ENCODE measurements around the gene GANAB. TPM values are rescaled to one million over a fixed set of nuclear protein-coding genes. Genes with fewer than 3 reads are reported as not detected.
"Not testable (repeated sequence)": the region's sequence is repeated elsewhere in the genome, so short reads cannot be mapped to it uniquely, and the experiment has no call there.

The GANAB gene
- total RNA-seq, 1 donor from 2014 or later: 99.7 TPM

DNA sequence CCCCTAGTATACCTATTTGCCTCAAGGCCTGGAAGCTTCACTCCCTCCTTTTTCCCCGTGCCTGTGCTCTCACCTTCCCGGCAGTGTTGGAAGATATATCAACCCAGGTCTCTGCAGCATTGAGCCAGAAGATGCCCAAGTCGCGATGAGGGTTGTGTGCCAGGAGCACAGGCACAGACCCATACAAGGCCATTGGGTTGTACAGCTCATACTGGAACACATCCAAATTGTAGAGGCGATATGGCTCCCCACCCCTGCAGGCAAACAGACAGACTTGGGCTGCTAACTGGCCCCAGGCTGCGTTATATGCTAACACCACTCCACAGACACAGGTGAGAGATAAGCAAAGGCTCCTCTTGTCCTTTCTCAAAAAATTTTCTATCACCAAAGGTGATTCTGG lies 13.9 kb downstream of the GANAB start:
- no peak overlapping the region for H3K9ac ChIP-seq (ENCODE audit: low read depth in 1 of 3, low read length in 3 of 3)
- no peak overlapping the region for H3K27ac ChIP-seq (ENCODE audit: low read depth, low read length)
- no peaks in the 10 kb centered on the region for H3K9me3 ChIP-seq (ENCODE audit: control insufficient read depth in 3 of 3, low read length in 3 of 3)
- H3K4me1 ChIP-seq (ENCODE audit: control insufficient read depth in 3 of 3, insufficient read depth in 3 of 3, low read length in 3 of 3): no peaks in the 10 kb centered on the region
- H3K4me3 ChIP-seq (ENCODE audit: low read length in 3 of 3): no peak overlapping the region
- H3K27me3 ChIP-seq (ENCODE audit: control insufficient read depth in 3 of 3, insufficient read depth in 3 of 3, low read length in 3 of 3): no peaks in the 10 kb centered on the region
- H3K36me3 ChIP-seq (ENCODE audit: control insufficient read depth in 3 of 3, insufficient read depth in 3 of 3, low read length in 3 of 3): peaks cover 75 to 77% (median 76%) of the 10 kb centered on the region in 3 donors

DNA sequence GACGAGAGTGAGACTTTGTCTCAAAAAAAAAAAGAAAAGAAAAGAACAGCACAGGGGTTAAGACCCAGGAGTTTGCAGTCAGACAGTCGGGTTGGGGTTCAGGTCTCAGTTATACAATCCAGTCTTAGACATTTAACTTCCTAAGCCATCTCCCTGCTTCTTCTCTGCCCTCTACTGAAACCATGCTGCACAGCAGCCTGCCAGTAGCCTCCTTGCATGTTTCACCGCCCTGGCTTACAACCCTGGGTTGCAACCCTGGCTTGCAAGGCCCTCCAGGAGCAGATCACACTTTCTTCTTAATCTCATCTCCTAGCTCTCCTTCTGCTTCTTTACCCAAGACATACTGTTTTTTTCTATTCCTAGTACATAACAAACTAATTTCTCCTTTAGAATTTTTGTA lies 18.7 kb downstream of the GANAB start:
- Histone ChIP-seq H3K9ac (ENCODE audit: low read depth in 1 of 3, low read length in 3 of 3) (no peak overlapping the region), H3K9me3 (ENCODE audit: control insufficient read depth in 3 of 3, low read length in 3 of 3) (no peaks in the 10 kb centered on the region), H3K4me3 (ENCODE audit: low read length in 3 of 3) (no peak overlapping the region), H3K36me3 (ENCODE audit: control insufficient read depth in 3 of 3, insufficient read depth in 3 of 3, low read length in 3 of 3) (peaks cover 66 to 72% (median 70%) of the 10 kb centered on the region in 3 donors), H3K27me3 (ENCODE audit: control insufficient read depth in 3 of 3, insufficient read depth in 3 of 3, low read length in 3 of 3) (no peaks in the 10 kb centered on the region), H3K4me1 (ENCODE audit: control insufficient read depth in 3 of 3, insufficient read depth in 3 of 3, low read length in 3 of 3) (no peaks in the 10 kb centered on the region), H3K27ac (ENCODE audit: low read depth, low read length) (no peak overlapping the region)

DNA sequence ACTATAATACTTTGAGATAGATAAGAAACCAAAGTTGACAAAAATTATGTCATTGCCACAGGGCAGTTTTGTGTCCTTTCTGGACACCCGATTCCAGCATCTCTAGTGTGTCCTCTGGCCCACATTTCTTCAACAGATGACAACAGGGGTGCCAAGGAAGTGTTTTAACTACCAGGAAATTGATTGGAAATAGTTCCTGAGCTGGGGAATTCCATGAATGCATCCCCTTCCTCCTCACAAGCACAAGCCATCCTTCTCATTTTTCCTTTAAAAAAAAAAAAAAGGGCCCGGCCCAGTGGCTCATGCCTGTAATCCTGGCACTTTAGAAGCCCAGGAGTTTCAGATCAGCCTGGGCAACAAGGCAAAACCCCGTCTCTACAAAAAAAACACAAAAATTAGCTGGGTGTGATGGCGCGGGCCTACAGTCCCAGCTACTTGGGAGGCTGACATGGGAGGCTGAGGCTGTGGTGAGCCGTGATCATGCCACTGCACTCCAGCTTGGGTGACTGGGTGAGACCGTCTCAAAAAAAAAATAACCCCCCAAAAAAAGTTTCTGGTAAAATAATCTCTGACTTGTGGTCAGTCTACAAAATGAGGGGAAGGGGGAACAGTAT lies 23.8 kb downstream of the GANAB start:
- H3K9ac ChIP-seq (ENCODE audit: low read depth in 1 of 3, low read length in 3 of 3): peak overlapping the region; percentile 63 to 87 (median 66)
- peak overlapping the region; percentile 71 to 91 (median 83) for H3K4me3 ChIP-seq (ENCODE audit: low read length in 3 of 3)
- no peaks in the 10 kb centered on the region for H3K9me3 ChIP-seq (ENCODE audit: control insufficient read depth in 3 of 3, low read length in 3 of 3)
- peaks cover 23 to 30% (median 26%) of the 10 kb centered on the region in 3 donors for H3K36me3 ChIP-seq (ENCODE audit: control insufficient read depth in 3 of 3, insufficient read depth in 3 of 3, low read length in 3 of 3)
- peaks cover 12 to 16% (median 15%) of the 10 kb centered on the region in 3 donors for H3K4me1 ChIP-seq (ENCODE audit: control insufficient read depth in 3 of 3, insufficient read depth in 3 of 3, low read length in 3 of 3)
- H3K27me3 ChIP-seq (ENCODE audit: control insufficient read depth in 3 of 3, insufficient read depth in 3 of 3, low read length in 3 of 3): no peaks in the 10 kb centered on the region
- H3K27ac ChIP-seq (ENCODE audit: low read depth, low read length): peak overlapping the region; percentile 89

DNA sequence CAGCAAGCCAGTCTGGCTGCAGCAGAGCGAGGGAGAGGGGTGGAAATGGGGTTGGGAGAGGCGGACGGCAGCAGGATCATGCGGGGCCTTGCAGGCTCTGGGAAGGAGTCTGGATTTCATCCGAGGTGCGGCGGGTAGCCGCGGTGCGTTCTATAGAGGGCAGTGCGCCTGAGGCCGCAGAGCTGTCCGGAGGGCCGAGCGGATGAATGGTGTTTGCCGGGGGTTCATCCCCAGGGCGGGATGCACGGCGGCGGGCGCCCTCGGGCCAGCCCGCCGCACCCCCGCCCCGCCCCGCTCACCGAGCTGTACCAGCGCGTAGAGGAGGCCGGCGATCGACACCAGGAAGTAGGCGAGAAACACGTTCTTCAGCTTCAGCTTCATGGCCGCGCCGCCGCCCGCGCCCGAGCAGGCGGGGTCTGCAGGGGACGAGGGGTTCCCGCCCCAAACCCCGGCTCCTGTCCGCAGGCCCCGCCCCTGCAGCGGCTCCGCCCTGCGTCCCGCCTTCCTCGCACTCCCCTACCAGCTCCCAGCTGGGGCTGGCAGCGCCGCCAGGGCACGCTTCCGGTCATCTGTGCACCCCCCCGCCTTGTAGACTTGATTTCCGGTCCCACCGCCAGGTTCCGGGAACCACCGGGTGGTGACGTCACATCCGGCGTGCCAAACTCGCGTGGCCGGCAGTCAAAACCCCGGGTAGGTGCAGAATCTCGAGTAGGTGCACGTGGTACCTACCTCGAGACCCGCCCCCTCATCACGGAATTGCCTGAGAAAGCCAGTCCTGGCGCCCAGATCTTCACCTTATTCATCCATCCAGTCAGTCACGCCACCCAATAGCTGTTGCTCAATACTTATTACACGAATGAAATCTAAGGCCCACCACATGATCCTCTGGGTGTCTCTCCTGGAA lies 24.6 kb downstream of the GANAB start, which contains the start of gene B3GAT3:
B3GAT3 (minus strand) TSS at position 420 of the 904 bp plus-strand sequence; CDS start at position 381, 39 bp downstream.
- H3K9ac ChIP-seq (ENCODE audit: low read depth in 1 of 3, low read length in 3 of 3): peak within 1 kb of the TSS; percentile 66 to 87 (median 80)
- H3K4me1 ChIP-seq (ENCODE audit: control insufficient read depth in 3 of 3, insufficient read depth in 3 of 3, low read length in 3 of 3): peaks cover 12 to 16% (median 15%) of the 10 kb centered on the region in 3 donors
- no peaks in the 10 kb centered on the region for H3K27me3 ChIP-seq (ENCODE audit: control insufficient read depth in 3 of 3, insufficient read depth in 3 of 3, low read length in 3 of 3)
- H3K9me3 ChIP-seq (ENCODE audit: control insufficient read depth in 3 of 3, low read length in 3 of 3): no peaks in the 10 kb centered on the region
- H3K36me3 ChIP-seq (ENCODE audit: control insufficient read depth in 3 of 3, insufficient read depth in 3 of 3, low read length in 3 of 3): peaks cover 22 to 28% (median 25%) of the 10 kb centered on the region in 3 donors
- peak within 1 kb of the TSS; percentile 89 for H3K27ac ChIP-seq (ENCODE audit: low read depth, low read length)
- H3K4me3 ChIP-seq (ENCODE audit: low read length in 3 of 3): peak within 1 kb of the TSS; percentile 71 to 91 (median 91)

DNA sequence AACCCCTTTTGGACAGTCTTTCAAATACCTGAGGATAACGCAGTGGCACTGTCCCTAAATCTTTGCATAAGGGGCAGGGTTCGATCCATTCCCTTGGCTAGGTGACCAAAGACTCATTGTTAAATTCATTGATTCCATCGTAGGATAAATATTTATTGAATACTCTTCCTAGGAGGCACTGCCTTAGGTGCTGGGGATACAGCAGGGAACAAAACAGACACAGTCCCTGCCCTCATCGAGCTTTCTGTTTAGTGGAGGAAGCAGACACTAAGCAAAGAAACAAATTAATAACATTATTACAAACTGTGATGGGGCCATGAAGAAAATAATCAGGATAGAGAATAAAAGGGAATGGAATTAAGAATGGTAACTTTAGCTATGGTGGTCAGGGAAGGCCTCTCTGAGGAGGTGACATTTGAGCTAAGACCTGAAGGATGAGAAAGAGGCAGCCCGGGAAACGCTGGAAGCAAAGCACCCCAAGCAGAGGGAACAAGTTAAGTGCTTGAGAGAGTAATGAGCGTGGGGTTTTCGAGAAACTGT lies 25.3 kb downstream of the GANAB start:
- Histone ChIP-seq H3K4me1 (ENCODE audit: control insufficient read depth in 3 of 3, insufficient read depth in 3 of 3, low read length in 3 of 3) (peaks cover 12 to 16% (median 15%) of the 10 kb centered on the region in 3 donors), H3K36me3 (ENCODE audit: control insufficient read depth in 3 of 3, insufficient read depth in 3 of 3, low read length in 3 of 3) (peaks cover 16 to 28% (median 24%) of the 10 kb centered on the region in 3 donors), H3K27ac (ENCODE audit: low read depth, low read length) (peak overlapping the region; percentile 89), H3K9ac (ENCODE audit: low read depth in 1 of 3, low read length in 3 of 3) (peak overlapping the region; percentile 66 to 87 (median 80)), H3K9me3 (ENCODE audit: control insufficient read depth in 3 of 3, low read length in 3 of 3) (no peaks in the 10 kb centered on the region), H3K27me3 (ENCODE audit: control insufficient read depth in 3 of 3, insufficient read depth in 3 of 3, low read length in 3 of 3) (no peaks in the 10 kb centered on the region), H3K4me3 (ENCODE audit: low read length in 3 of 3) (peak overlapping the region; percentile 71 to 91 (median 91))

DNA sequence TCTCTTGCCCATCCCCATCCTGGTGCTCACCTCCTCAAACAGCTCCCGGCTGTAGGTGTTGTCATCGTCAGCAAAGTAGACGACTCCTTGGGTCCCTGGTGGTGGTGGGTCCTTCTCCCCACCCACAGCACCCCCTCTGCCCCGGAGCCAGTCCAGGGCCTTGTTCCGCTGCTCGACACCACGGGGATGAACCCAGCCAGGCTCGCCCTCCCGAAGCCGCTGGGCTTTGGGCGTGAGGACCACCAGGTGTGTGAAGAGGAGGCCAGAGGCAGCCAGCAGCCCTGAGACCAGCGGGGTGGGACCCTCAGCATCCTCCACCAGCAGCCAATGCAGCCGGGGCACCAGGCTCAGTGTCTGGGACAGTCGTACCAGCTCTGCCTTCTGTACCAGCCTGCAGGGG lies 29.5 kb downstream of the GANAB start:
- H3K27me3 ChIP-seq (ENCODE audit: control insufficient read depth in 3 of 3, insufficient read depth in 3 of 3, low read length in 3 of 3); H3K27ac ChIP-seq (ENCODE audit: low read depth, low read length); H3K9ac ChIP-seq (ENCODE audit: low read depth in 1 of 3, low read length in 3 of 3); H3K4me3 ChIP-seq (ENCODE audit: low read length in 3 of 3); H3K9me3 ChIP-seq (ENCODE audit: control insufficient read depth in 3 of 3, low read length in 3 of 3): not testable (repeated sequence)
- peaks cover 13 to 27% (median 17%) of the 10 kb centered on the region in 3 donors for H3K4me1 ChIP-seq (ENCODE audit: control insufficient read depth in 3 of 3, insufficient read depth in 3 of 3, low read length in 3 of 3)
- peaks cover 10 to 21% (median 15%) of the 10 kb centered on the region in 3 donors for H3K36me3 ChIP-seq (ENCODE audit: control insufficient read depth in 3 of 3, insufficient read depth in 3 of 3, low read length in 3 of 3)

DNA sequence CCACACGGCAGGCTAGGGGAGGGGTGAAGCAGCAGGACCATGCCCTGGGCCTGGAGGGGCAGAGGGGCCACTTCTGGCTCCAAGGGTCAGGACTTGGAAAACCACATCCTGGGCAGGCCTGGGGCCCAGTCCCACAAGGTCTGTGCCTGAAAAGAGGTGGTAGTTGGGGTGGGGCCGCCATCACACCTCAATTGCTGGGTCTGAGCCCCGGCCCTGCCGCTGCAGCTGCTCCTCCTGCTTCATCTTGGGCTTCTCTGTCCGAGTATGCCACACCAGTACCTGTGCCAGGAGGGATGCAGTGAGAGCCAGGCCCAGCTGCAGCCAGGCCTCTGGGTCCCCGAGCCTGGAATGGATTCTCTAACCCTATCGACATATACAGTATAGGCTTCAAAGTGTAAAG lies 30.9 kb downstream of the GANAB start:
- no peaks in the 10 kb centered on the region for H3K9me3 ChIP-seq (ENCODE audit: control insufficient read depth in 3 of 3, low read length in 3 of 3)
- H3K4me1 ChIP-seq (ENCODE audit: control insufficient read depth in 3 of 3, insufficient read depth in 3 of 3, low read length in 3 of 3): peaks cover 15 to 28% (median 19%) of the 10 kb centered on the region in 3 donors
- H3K9ac ChIP-seq (ENCODE audit: low read depth in 1 of 3, low read length in 3 of 3): no peak overlapping the region
- no peak overlapping the region for H3K4me3 ChIP-seq (ENCODE audit: low read length in 3 of 3)
- H3K27me3 ChIP-seq (ENCODE audit: control insufficient read depth in 3 of 3, insufficient read depth in 3 of 3, low read length in 3 of 3): no peaks in the 10 kb centered on the region
- no peak overlapping the region for H3K27ac ChIP-seq (ENCODE audit: low read depth, low read length)
- H3K36me3 ChIP-seq (ENCODE audit: control insufficient read depth in 3 of 3, insufficient read depth in 3 of 3, low read length in 3 of 3): peaks cover 10 to 23% (median 15%) of the 10 kb centered on the region in 3 donors

DNA sequence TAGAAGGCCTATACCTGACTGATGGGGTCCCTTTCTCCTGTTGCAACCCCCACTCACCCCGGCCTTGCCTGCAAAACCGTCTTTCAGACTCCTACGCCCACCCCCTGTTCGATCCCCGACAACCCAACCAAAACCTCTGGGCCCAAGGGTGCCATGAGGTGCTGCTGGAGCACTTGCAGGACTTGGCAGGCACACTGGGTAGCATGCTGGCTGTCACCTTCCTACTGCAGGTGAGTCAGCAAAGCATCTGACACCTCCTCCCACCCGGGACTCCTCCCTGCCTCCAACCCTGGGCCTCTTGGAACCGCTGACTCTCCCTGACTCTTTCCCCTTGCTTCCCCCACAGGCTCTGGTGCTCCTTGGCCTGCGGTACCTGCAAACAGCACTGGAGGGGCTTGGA lies 32.1 kb downstream of the GANAB start:
- Histone ChIP-seq H3K27me3 (ENCODE audit: control insufficient read depth in 3 of 3, insufficient read depth in 3 of 3, low read length in 3 of 3) (no peaks in the 10 kb centered on the region), H3K4me3 (ENCODE audit: low read length in 3 of 3) (no peak overlapping the region), H3K9me3 (ENCODE audit: control insufficient read depth in 3 of 3, low read length in 3 of 3) (no peaks in the 10 kb centered on the region), H3K27ac (ENCODE audit: low read depth, low read length) (no peak overlapping the region), H3K9ac (ENCODE audit: low read depth in 1 of 3, low read length in 3 of 3) (no peak overlapping the region), H3K4me1 (ENCODE audit: control insufficient read depth in 3 of 3, insufficient read depth in 3 of 3, low read length in 3 of 3) (peaks cover 15 to 27% (median 21%) of the 10 kb centered on the region in 3 donors), H3K36me3 (ENCODE audit: control insufficient read depth in 3 of 3, insufficient read depth in 3 of 3, low read length in 3 of 3) (peaks cover 12 to 30% (median 15%) of the 10 kb centered on the region in 3 donors)

DNA sequence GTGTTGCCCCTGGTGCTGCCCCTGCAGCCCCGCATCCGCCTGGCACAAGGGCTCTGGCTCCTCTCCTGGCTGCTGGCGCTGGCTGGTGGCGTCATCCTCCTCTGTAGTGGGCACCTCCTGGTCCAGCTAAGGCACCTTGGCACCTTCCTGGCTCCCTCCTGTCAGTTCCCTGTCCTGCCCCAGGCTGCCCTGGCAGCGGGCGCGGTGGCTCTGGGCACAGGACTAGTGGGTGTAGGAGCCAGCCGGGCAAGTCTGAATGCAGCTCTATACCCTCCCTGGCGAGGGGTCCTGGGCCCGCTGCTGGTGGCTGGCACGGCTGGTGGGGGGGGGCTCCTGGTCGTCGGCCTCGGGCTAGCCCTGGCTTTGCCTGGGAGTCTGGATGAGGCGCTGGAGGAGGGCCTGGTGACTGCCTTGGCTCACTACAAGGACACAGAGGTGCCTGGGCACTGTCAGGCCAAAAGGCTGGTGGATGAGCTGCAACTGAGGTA lies 33.1 kb downstream of the GANAB start:
- H3K36me3 ChIP-seq (ENCODE audit: control insufficient read depth in 3 of 3, insufficient read depth in 3 of 3, low read length in 3 of 3): peaks cover 17 to 36% (median 19%) of the 10 kb centered on the region in 3 donors
- peak overlapping the region; percentile 83 for H3K27ac ChIP-seq (ENCODE audit: low read depth, low read length)
- no peaks in the 10 kb centered on the region for H3K9me3 ChIP-seq (ENCODE audit: control insufficient read depth in 3 of 3, low read length in 3 of 3)
- peak overlapping the region; percentile 23 to 83 (median 62) for H3K4me3 ChIP-seq (ENCODE audit: low read length in 3 of 3)
- peaks cover 15 to 27% (median 21%) of the 10 kb centered on the region in 3 donors for H3K4me1 ChIP-seq (ENCODE audit: control insufficient read depth in 3 of 3, insufficient read depth in 3 of 3, low read length in 3 of 3)
- H3K9ac ChIP-seq (ENCODE audit: low read depth in 1 of 3, low read length in 3 of 3): peak overlapping the region in 2 of 3 donors; percentile 50 to 64
- H3K27me3 ChIP-seq (ENCODE audit: control insufficient read depth in 3 of 3, insufficient read depth in 3 of 3, low read length in 3 of 3): no peaks in the 10 kb centered on the region
